Measurements from ENCODE around the gene BMPR1A.

DNA sequence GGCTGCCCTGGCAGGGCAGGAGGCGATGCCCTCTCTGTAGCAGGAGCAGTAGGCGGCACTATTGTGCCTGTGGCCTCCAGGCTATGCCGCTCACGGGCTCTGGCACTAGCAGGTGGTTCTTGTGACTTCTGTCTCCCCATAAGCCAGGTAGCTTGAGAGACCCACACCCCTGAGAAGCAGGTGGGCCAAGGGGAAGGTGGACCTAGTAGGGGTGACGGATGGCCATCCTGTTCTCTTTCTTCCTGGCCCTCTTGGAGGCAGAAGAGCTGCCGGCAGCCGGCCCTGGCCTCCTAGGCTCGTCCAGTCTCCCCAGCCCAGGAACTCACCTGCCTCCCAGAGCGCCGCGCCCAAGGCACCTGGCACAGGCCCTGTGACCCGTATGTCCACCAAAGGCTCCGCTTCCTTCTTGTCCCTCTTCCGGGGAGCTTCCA, 185.6 kb downstream of the BMPR1A start:
- TF ChIP-seq, protein P1, sequence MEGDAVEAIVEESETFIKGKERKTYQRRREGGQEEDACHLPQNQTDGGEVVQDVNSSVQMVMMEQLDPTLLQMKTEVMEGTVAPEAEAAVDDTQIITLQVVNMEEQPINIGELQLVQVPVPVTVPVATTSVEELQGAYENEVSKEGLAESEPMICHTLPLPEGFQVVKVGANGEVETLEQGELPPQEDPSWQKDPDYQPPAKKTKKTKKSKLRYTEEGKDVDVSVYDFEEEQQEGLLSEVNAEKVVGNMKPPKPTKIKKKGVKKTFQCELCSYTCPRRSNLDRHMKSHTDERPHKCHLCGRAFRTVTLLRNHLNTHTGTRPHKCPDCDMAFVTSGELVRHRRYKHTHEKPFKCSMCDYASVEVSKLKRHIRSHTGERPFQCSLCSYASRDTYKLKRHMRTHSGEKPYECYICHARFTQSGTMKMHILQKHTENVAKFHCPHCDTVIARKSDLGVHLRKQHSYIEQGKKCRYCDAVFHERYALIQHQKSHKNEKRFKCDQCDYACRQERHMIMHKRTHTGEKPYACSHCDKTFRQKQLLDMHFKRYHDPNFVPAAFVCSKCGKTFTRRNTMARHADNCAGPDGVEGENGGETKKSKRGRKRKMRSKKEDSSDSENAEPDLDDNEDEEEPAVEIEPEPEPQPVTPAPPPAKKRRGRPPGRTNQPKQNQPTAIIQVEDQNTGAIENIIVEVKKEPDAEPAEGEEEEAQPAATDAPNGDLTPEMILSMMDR (IDR thresholded peaks at IDR 0.05), result no peak
- no peak for TF ChIP-seq POLR2A (IDR thresholded peaks at IDR 0.05)

Measured in esophagus squamous epithelium (tissue), 4 donors.